PFSK-1 (cell line): Measurements from ENCODE around the gene GMDS.

ENCODE experiments used
- POLR2AphosphoS5 ChIP-seq: IDR thresholded peaks from 2 replicates; pipeline ENCODE4 v1.6.1; 2012; ENCODE audit warnings: low read depth, mild to moderate bottlenecking, control low read depth, low read length, moderate library complexity
- REST ChIP-seq, 2 experiments: IDR thresholded peaks; 2 replicates each; pipeline versions ENCODE4 v1.6.1 to v1.8.0; 2011 to 2012; ENCODE audit warnings: low read depth in 2 of 2, low read length in 2 of 2, control low read depth in 1 of 2, inconsistent platforms in 1 of 2, mild to moderate bottlenecking in 1 of 2, moderate library complexity in 1 of 2; ENCODE audit not compliant: insufficient read depth in 1 of 2

- TF ChIP-seq REST (IDR thresholded peaks at IDR 0.05; ENCODE audit: insufficient read depth in 1 of 2, low read depth in 2 of 2, low read length in 2 of 2): no peak
- no peak for TF ChIP-seq POLR2AphosphoS5
Observed at GRCh38 chr6:1623769-1624057, 621.7 kb downstream of the GMDS start.
